Activated CD4-positive, alpha-beta T cell treated with anti-CD3 and anti-CD28 coated beads, Interleukin-2, amount 10 ng/mL, durations not matched to agents 7 days and 5 days (primary cell): Measurements from ENCODE around the gene RAD23B. TPM values are rescaled to one million over a fixed set of nuclear protein-coding genes. Genes with fewer than 3 reads are reported as not detected.
A peak's percentile ranks its signal among the peaks of the same experiment; 100 is the strongest.
"Not testable (repeated sequence)": the region's sequence is repeated elsewhere in the genome, so short reads cannot be mapped to it uniquely, and the experiment has no call there.

Source experiments
- CTCF ChIA-PET: fragments of 350-600 bp; sonication (Branson Sonifier 250); formaldehyde crosslinking; loops from one replicate; lab custom pipeline; 2021; ENCODE audit warnings: antibody characterized with exemption; lab: Charles Lee
- POLR2A ChIA-PET: fragments of 350-600 bp; sonication (Branson Sonifier 250); formaldehyde crosslinking; loops from one replicate; lab custom pipeline; 2021; ENCODE audit warnings: antibody characterized with exemption; lab: Charles Lee
- DNase-seq: peaks from one replicate; pipeline ENCODE4 v3.0.0-alpha.2; 2020
- H3K27ac Mint-ChIP-seq: one replicate; pipeline ENCODE4 v1.8.0; 2021; ENCODE audit warnings: mild to moderate bottlenecking, moderate library complexity, mixed read lengths
- H3K27me3 Mint-ChIP-seq: one replicate; pipeline ENCODE4 v1.8.0; 2021; ENCODE audit warnings: mixed read lengths
- H3K36me3 Mint-ChIP-seq: one replicate; pipeline ENCODE4 v1.8.0; 2021; ENCODE audit warnings: low read depth, mixed read lengths
- H3K4me1 Mint-ChIP-seq: one replicate; pipeline ENCODE4 v1.8.0; 2021; ENCODE audit warnings: mixed read lengths
- H3K4me3 Mint-ChIP-seq: one replicate; pipeline ENCODE4 v1.8.0; 2021; ENCODE audit warnings: mild to moderate bottlenecking, moderate library complexity, mixed read lengths
- H3K9me3 Mint-ChIP-seq: one replicate; pipeline ENCODE4 v1.8.0; 2021; ENCODE audit warnings: mixed read lengths
- total RNA-seq, 2 experiments: library from RNA; stranded (reverse); gene quantifications; one replicate each; pipeline ENCODE4 v1.2.3, GENCODE V29; 2021

Gene RAD23B
- total RNA-seq, 2 experiments from 2014 or later: 89.7 to 116 TPM

DNA sequence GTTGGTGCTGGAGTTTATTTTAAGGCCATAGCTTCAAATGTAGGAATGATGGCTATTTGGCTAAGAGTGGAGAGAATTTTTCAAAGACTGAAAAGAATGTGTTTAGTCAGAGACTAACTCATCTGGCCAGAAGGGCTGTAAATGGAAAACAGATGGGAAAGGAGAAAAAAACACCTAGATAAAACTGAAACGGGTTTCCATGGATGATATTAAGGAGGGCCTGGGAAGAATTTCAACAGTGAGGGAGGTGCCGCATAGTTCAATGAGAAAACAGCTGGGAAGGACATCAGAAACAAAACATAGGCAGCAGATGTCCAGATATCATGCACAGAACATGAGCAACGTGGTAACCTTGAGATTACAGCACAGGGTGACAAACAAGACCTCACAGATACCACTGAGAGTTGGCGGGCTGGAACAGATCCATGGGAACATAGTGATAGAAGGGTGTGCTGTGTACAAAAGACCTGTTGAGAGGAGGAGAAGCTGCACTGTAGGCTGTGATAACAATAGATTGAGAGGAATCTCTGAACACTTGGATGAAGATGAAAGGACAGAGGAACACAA lies 31.2 kb upstream of the RAD23B start:
- no peak overlapping the region for H3K4me3 Mint-ChIP-seq
- POLR2A ChIA-PET: no interaction called here

DNA sequence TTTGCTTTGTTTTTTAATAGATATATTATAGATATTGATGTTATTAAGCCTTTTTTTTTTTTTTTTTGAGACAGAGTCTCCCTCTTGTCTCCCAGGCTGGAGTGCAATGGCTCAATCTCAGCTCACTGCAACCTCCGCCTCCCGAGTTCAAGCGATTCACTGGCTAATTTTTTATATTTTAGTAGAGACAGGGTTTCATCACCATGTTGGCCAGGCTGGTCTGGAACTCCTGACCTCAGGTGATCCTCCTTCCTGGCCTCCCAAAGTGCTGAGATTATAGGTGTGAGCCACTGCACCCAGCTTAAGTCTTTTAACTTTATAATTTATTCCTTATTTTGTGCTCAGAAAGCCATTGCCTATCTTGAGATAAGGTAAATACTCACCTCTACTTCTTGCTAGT lies 24.2 kb upstream of the RAD23B start:
- no peak for DNase-seq
- ChIA-PET POLR2A (no interaction called here), CTCF (no interaction called here)
- H3K4me1 Mint-ChIP-seq: peaks cover 3% of the 10 kb centered on the region
- H3K36me3 Mint-ChIP-seq: no peaks in the 10 kb centered on the region
- no peak overlapping the region for H3K4me3 Mint-ChIP-seq
- H3K27me3 Mint-ChIP-seq: peaks cover 8% of the 10 kb centered on the region
- H3K9me3 Mint-ChIP-seq: no peaks in the 10 kb centered on the region
- H3K27ac Mint-ChIP-seq: no peak overlapping the region

More for the DNA sequence above, 31.2 kb upstream of the RAD23B start:
- Mint-ChIP-seq H3K9me3 (no peaks in the 10 kb centered on the region), H3K36me3 (no peaks in the 10 kb centered on the region), H3K27me3 (peaks cover 17% of the 10 kb centered on the region), H3K4me1 (peaks cover 1% of the 10 kb centered on the region), H3K27ac (no peak overlapping the region)
- CTCF ChIA-PET: no interaction called here
- no peak for DNase-seq

DNA sequence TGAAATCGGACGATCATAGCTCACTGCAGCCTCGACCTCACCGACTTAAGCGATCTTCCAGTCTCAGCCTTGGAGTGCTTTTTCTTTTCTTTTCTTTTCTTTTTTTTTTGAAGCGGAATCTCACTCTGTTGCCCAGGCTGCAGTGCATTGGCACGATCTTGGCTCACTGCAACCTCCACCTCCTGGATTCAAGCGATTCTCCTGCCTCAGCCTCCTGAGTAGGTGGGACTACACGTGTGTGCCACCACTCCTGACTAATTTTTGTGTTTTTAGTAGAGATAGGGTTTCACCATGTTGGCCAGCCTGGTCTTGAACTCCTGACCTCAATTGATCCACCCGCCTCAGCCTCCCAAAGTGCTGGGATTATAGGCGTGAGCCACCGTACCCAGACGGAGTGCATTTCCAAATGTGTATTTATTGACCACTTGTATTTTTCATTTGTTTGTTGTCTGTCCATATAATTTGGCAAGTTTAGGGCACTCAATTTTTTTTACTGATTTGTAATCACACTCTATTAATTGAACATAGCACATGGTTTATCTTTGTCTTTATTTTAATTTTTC lies 23.2 kb upstream of the RAD23B start:
- H3K4me3 Mint-ChIP-seq, DNase-seq, POLR2A ChIA-PET, H3K27ac Mint-ChIP-seq, H3K27me3 Mint-ChIP-seq, H3K9me3 Mint-ChIP-seq, H3K4me1 Mint-ChIP-seq, H3K36me3 Mint-ChIP-seq: not testable (repeated sequence)
- CTCF ChIA-PET: interaction anchor here (1.2 to 1.3 kb wide), 2 partner anchors 23 to 24 kb away, joined by 3 to 4 read pairs; no protein-coding TSS in a partner anchor

DNA sequence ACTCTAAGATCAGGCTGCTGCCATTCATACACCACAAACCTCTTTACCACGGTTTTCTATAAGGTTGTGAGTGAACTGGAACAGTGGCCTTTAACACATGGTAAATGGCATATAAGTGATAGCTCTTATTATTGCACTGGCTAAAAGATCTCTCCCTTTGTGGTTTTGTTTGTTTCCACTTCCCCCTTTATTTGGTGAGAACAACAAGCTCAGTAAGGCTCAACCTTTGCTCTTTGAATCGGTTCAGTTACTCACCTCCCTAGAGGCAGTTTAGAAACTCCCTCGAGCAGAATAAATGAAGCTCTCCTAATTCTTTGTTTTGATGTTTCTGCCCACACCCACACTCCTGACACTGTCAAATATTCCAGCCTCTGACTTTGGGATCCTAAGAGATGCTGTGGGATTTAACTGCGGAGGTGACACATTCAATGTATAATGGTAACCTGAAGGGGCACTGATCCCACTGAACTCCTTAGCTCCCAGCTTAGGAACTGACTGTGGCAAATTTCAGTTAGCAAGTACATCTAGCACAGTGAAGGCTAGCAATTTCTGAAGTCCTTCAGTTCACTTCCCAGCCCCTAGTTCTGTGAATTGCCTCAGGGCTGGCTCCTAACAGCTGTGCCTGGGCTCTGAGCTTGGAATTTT lies 22.5 kb upstream of the RAD23B start:
- Mint-ChIP-seq H3K4me3 (no peak overlapping the region), H3K4me1 (peaks cover 3% of the 10 kb centered on the region), H3K9me3 (peaks cover 3% of the 10 kb centered on the region), H3K36me3 (no peaks in the 10 kb centered on the region), H3K27me3 (peaks cover 10% of the 10 kb centered on the region), H3K27ac (no peak overlapping the region)
- ChIA-PET CTCF (interaction anchor here (1.2 to 1.3 kb wide), 2 partner anchors 23 to 24 kb away, joined by 3 to 4 read pairs; no protein-coding TSS in a partner anchor), POLR2A (no interaction called here)
- DNase-seq: no peak

DNA sequence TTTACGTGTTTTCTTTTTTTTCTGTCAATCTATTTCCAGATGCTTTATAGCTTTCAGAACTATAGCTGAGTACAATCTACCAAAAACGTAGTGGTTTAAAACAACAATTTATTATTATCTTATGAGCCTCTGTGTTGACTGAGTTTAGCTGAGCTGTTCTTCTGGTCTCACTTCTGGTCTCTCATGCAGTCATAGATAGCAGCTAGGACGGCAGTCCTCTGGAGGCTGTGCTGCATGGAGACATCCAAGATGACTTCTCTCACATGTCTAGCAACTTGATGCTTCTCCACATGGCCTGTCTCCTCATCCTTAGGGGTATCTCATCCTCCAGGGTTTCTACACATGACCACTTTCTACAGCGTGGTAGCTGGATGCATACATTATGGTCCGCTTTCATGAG lies 22.0 kb upstream of the RAD23B start:
- POLR2A ChIA-PET: no interaction called here
- Mint-ChIP-seq H3K27me3 (peaks cover 10% of the 10 kb centered on the region), H3K36me3 (no peaks in the 10 kb centered on the region), H3K9me3 (peaks cover 3% of the 10 kb centered on the region), H3K4me1 (peaks cover 3% of the 10 kb centered on the region), H3K27ac (no peak overlapping the region), H3K4me3 (no peak overlapping the region)
- CTCF ChIA-PET: interaction anchor here (1.2 kb wide), 1 partner anchor 24 kb away, joined by 3 read pairs; no protein-coding TSS in a partner anchor
- DNase-seq: no peak

DNA sequence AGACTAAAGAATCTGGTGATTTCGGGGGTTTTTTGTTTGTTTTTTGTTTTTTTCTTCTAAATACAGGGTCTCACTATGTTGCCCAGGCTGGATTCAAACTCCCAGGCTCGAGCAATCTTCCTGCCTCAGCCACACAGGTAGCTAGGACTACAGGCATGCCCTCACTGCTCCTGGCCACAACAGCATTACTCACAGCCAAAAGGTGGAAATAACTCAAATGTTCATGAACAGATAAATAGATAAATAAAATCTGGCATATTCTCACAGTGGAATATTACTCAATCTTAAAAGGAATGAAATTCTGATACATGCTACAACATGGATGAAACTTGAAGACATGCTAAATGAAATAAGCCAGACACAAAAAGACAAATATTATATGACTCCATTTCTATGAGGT lies 19.8 kb upstream of the RAD23B start:
- peaks cover 18% of the 10 kb centered on the region for H3K27me3 Mint-ChIP-seq
- no peaks in the 10 kb centered on the region for H3K36me3 Mint-ChIP-seq
- peaks cover 3% of the 10 kb centered on the region for H3K9me3 Mint-ChIP-seq
- ChIA-PET POLR2A (no interaction called here), CTCF (no interaction called here)
- peaks cover 3% of the 10 kb centered on the region for H3K4me1 Mint-ChIP-seq
- H3K4me3 Mint-ChIP-seq: no peak overlapping the region
- H3K27ac Mint-ChIP-seq: no peak overlapping the region
- no peak for DNase-seq

DNA sequence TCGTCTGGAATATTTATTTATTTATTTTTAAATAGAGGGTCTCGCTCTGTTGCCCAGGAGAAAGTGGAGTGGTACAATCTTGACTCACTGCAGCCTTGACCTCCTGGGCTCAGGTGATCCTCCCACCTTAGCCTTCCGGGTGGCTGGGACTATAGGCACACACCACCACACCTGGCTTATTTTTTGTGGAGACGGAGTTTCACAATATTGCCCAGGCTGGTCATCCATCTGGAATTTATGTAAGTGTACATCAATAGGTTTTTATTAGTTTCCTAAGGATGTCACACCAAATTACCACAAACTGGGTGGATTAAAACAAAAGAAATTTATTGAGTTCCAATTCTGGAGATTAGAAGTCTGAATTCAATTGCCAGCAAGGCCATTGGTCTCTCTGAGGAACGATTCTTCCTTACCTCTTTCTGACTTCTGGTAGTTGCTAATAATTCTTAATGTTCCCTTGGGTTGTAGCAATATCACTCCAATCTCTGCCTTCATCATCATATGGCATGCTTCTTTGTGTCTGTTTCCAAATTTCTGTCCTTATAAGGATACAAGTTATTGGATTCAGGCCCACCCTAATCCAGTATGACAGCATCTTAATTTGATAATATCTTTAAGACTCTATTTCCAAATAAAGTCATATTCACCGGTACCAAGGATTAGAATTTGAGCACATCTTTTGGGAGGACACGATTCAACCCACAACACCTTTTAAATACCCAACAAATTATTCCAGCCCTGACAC lies 16.3 kb upstream of the RAD23B start:
- peaks cover 26% of the 10 kb centered on the region for H3K27me3 Mint-ChIP-seq
- POLR2A ChIA-PET: no interaction called here

DNA sequence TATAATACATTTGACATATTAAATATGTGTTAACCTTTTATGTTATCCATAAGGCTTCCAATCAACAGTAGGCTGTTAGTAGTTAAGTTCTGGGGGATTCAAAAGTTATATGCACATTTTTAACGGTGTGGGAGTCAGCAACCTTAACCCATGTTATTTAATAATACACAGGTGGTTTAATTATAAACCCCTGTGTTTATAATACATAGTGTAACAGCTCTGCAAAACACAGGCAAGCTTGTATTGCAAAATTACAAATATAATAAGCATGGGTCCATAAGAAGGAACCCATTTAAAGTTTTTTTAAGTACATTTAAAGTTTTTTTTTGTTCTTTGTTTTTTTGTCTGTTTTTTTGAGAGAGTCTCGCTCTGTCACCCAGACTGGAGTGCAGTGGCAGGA lies 14.5 kb upstream of the RAD23B start:
- no peak overlapping the region for H3K4me3 Mint-ChIP-seq
- no peak overlapping the region for H3K27ac Mint-ChIP-seq
- no peaks in the 10 kb centered on the region for H3K36me3 Mint-ChIP-seq
- H3K27me3 Mint-ChIP-seq: peaks cover 25% of the 10 kb centered on the region
- ChIA-PET CTCF (interaction anchor here (1.1 kb wide), 1 partner anchor 9 kb away, joined by 3 read pairs; no protein-coding TSS in a partner anchor), POLR2A (no interaction called here)
- peaks cover 3% of the 10 kb centered on the region for H3K9me3 Mint-ChIP-seq
- no peak for DNase-seq
- H3K4me1 Mint-ChIP-seq: peaks cover 7% of the 10 kb centered on the region

More for the DNA sequence above, 16.3 kb upstream of the RAD23B start:
- Mint-ChIP-seq H3K9me3 (peaks cover 3% of the 10 kb centered on the region), H3K27ac (no peak overlapping the region), H3K36me3 (no peaks in the 10 kb centered on the region), H3K4me1 (peaks cover 7% of the 10 kb centered on the region), H3K4me3 (no peak overlapping the region)
- no peak for DNase-seq
- CTCF ChIA-PET: no interaction called here

DNA sequence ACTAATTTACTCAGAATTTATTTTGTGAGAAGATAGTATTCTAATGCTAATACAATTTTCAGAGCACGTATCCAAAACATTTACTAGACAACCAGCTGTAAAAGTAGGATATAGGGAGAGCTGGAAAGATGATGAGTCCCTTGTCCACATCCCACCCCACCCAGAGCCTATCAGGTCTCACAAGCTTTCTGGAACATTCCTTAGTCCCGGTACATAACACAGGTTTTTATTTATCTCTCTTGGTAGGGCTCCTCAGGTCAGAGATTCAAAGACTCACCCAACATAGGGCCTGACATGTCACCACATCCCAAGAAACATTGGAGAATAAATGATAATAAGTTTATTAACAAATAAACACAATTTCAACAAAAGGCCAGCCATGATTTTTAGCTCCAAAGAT lies 13.8 kb upstream of the RAD23B start:
- H3K4me3 Mint-ChIP-seq: no peak overlapping the region
- no peak for DNase-seq
- ChIA-PET CTCF (interaction anchor here (1.1 to 1.7 kb wide), 2 partner anchors 9 to 11 kb away, joined by 3 to 5 read pairs; no protein-coding TSS in a partner anchor), POLR2A (no interaction called here)
- no peaks in the 10 kb centered on the region for H3K36me3 Mint-ChIP-seq
- peaks cover 31% of the 10 kb centered on the region for H3K27me3 Mint-ChIP-seq
- peaks cover 3% of the 10 kb centered on the region for H3K9me3 Mint-ChIP-seq
- H3K27ac Mint-ChIP-seq: no peak overlapping the region
- peaks cover 7% of the 10 kb centered on the region for H3K4me1 Mint-ChIP-seq

DNA sequence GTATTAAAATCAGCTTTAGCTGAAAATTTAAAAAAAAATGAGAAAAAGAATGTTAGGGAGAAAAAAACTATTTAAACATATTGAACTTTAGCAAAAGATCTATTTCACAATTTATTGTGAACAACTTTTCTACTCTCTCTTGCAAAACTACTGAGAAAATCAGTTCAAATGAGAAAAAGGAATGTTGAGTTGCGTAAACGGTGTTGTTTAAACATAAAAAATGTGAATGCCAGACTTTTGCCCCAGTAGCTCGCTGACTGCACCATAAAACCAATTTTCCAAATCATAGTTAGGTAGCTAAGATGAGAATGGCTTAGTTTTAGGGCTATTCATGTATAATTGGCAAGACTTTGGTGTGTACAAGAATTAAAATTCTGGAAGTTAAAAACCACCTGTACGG lies 13.4 kb upstream of the RAD23B start:
- Mint-ChIP-seq H3K4me1 (peaks cover 7% of the 10 kb centered on the region), H3K4me3 (no peak overlapping the region), H3K36me3 (no peaks in the 10 kb centered on the region), H3K9me3 (peaks cover 3% of the 10 kb centered on the region), H3K27me3 (peaks cover 32% of the 10 kb centered on the region), H3K27ac (no peak overlapping the region)
- ChIA-PET POLR2A (no interaction called here), CTCF (interaction anchor here (1.1 to 1.7 kb wide), 2 partner anchors 8 to 11 kb away, joined by 3 to 5 read pairs; no protein-coding TSS in a partner anchor)
- DNase-seq: no peak

DNA sequence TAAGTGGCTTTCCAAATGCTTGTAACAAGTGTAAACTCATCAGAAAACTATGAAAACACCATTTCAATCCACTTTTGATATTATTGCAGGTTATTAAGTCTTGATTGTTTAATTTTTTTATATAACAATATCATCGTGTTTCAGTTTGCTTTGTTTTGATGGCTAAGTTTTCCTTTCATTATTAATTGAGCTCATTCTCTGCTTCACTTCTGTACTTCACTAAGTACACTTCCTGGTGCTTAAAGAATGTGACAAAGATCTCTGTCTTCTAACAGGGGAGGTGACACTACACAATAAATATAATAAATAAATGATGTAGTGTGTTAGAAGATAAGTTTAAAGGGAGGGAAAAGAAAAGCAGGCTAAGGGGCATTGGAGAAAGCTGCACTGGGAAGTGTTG lies 13.0 kb upstream of the RAD23B start:
- ChIA-PET CTCF (interaction anchor here (1.7 kb wide), 1 partner anchor 10 kb away, joined by 5 read pairs; no protein-coding TSS in a partner anchor), POLR2A (no interaction called here)
- H3K27ac Mint-ChIP-seq: peak overlapping the region; percentile 54

DNA sequence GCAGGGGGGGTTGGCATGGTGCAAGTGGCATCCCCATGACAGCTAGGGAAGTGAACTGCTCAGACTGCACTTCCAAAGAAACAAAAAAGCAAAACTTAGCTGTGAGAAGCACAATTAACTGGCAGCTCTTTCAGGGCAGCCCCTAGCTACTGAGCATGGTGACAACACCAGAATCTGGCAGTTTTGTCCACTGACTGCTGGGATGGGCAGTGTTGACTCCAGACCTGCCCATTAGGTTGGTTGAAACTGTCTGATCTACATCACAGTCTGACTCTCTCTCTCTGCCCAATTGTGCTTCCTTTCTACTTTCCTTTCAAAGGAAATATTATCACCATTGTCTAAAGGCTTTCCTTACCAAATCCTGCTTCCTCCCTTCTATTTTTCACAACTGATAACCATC lies 12.5 kb upstream of the RAD23B start:
- peaks cover 7% of the 10 kb centered on the region for H3K4me1 Mint-ChIP-seq
- H3K27me3 Mint-ChIP-seq: peaks cover 35% of the 10 kb centered on the region
- H3K4me3 Mint-ChIP-seq: no peak overlapping the region
- no peaks in the 10 kb centered on the region for H3K36me3 Mint-ChIP-seq
- POLR2A ChIA-PET: no interaction called here
- no peaks in the 10 kb centered on the region for H3K9me3 Mint-ChIP-seq
- DNase-seq: no peak
- no peak overlapping the region for H3K27ac Mint-ChIP-seq
- CTCF ChIA-PET: interaction anchor here (0.7 to 1.7 kb wide), 2 partner anchors 10 to 12 kb away, joined by 4 to 5 read pairs; no protein-coding TSS in a partner anchor

More for the DNA sequence above, 13.0 kb upstream of the RAD23B start:
- no peak for DNase-seq
- H3K36me3 Mint-ChIP-seq: no peaks in the 10 kb centered on the region
- H3K4me1 Mint-ChIP-seq: peaks cover 7% of the 10 kb centered on the region
- peaks cover 3% of the 10 kb centered on the region for H3K9me3 Mint-ChIP-seq
- no peak overlapping the region for H3K4me3 Mint-ChIP-seq
- H3K27me3 Mint-ChIP-seq: peaks cover 34% of the 10 kb centered on the region
